ENCODE results near the gene STARD8.

- TF ChIP-seq, protein P1, sequence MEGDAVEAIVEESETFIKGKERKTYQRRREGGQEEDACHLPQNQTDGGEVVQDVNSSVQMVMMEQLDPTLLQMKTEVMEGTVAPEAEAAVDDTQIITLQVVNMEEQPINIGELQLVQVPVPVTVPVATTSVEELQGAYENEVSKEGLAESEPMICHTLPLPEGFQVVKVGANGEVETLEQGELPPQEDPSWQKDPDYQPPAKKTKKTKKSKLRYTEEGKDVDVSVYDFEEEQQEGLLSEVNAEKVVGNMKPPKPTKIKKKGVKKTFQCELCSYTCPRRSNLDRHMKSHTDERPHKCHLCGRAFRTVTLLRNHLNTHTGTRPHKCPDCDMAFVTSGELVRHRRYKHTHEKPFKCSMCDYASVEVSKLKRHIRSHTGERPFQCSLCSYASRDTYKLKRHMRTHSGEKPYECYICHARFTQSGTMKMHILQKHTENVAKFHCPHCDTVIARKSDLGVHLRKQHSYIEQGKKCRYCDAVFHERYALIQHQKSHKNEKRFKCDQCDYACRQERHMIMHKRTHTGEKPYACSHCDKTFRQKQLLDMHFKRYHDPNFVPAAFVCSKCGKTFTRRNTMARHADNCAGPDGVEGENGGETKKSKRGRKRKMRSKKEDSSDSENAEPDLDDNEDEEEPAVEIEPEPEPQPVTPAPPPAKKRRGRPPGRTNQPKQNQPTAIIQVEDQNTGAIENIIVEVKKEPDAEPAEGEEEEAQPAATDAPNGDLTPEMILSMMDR (conservative IDR thresholded peaks at IDR 0.05; ENCODE audit: low read length): no peak
- TF ChIP-seq EZH2phosphoT487 (IDR thresholded peaks at IDR 0.05; ENCODE audit: borderline replicate concordance, low read depth, low read length): no peak
These were observed 108.2 kb downstream of the STARD8 start for GRCh38 chrX:68755616-68756125.

Data from OCI-LY7 (cell line).